ENCODE data around the gene CDC27. TPM values are rescaled to one million over a fixed set of nuclear protein-coding genes. Genes with fewer than 3 reads are reported as not detected.
A peak's percentile ranks its signal among the peaks of the same experiment; 100 is the strongest.
"Not testable (repeated sequence)": the region's sequence is repeated elsewhere in the genome, so short reads cannot be mapped to it uniquely, and the experiment has no call there.

The CDC27 gene
- polyA plus RNA-seq, 3 donors, result 51.0 to 60.8 (median 54.8) TPM

GRCh38 chr17:47099987-47100711, 88.9 kb downstream of the CDC27 start:
- peak; percentile 59 to 86 (median 80) for DNase-seq (ENCODE audit: extremely low read depth in 1 of 11, low read depth in 9 of 11, low spot score in 4 of 11)

DNA sequence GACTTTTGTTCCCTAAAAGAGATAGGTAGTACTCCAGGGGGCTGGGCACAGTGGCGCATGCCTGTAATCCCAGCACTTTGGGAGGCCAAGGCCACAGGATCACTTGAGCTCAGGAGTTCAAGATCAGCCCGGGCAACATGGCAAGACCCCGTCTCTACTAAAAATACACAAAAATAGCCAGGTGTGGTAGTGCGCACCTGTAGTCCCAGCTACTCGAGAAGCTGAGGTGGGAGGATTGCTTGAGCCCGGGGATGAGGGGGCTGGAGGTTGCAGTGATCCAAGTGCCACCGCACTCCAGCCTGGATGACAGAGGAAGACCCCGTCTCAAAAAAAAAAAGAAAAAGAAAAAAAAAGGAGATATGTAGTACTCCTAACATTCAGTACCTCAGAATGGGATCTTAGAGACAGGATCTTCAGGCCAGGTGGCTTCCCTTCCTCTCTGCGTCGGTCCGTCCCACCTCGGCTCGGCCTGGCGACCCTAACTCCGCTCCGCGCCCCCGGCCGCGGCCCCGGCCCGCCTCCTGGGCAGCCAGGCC, 89.6 kb downstream of the CDC27 start:
- DNase-seq (ENCODE audit: extremely low read depth in 1 of 11, low read depth in 9 of 11, low spot score in 4 of 11), result peak in 1 of 11 donors; percentile 3

GRCh38 chr17:47096343-47096742, 92.8 kb downstream of the CDC27 start:
- DNase-seq (ENCODE audit: extremely low read depth in 1 of 11, low read depth in 9 of 11, low spot score in 4 of 11), result no peak

GRCh38 chr17:47095268-47095667, 93.8 kb downstream of the CDC27 start:
- no peak for DNase-seq (ENCODE audit: extremely low read depth in 1 of 11, low read depth in 9 of 11, low spot score in 4 of 11)

DNA sequence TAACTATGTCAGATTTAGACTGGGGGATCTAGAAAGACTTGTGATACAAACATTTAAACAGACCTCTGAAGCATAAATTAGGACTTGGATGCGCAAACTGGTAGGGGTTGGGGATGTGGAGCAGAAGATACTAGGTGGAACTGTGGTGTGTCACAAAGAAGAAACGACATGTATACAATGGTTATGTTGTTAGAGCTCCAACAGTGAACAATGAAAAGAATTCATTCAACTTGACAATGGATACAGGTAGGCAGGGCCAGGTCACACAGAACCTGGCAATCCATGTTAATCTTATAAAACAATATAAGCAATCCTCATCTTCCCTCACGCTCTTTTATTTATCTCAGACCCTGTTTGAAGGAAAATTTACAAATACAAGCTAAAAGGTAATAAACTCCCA, 102.0 kb downstream of the CDC27 start:
- no peak for DNase-seq (ENCODE audit: extremely low read depth in 1 of 11, low read depth in 9 of 11, low spot score in 4 of 11)

DNA sequence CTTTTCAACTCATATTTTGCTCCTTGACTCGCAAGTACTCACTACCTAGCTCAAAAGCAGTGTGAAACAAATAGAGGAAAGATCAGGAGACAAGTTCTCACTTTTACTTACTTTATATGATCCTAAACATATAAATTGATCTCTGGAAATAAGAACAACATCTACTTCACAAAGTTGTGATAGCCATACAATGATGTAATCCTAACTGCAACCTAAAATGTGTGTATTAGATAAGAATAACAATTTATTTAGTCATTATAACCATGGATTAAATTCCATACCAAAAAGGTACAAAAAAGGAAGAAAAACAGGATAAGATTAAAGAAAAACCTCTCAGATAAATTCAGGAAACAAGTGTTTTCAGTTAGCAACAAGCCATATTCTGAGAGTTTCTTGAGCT, 103.4 kb downstream of the CDC27 start:
- DNase-seq (ENCODE audit: extremely low read depth in 1 of 11, low read depth in 9 of 11, low spot score in 4 of 11), result no peak

GRCh38 chr17:47078801-47079200, 110.3 kb downstream of the CDC27 start:
- DNase-seq (ENCODE audit: extremely low read depth in 1 of 11, low read depth in 9 of 11, low spot score in 4 of 11), result no peak

GRCh38 chr17:47077576-47077975, 111.5 kb downstream of the CDC27 start:
- DNase-seq (ENCODE audit: extremely low read depth in 1 of 11, low read depth in 9 of 11, low spot score in 4 of 11), result no peak

GRCh38 chr17:47076171-47076570, 112.9 kb downstream of the CDC27 start:
- DNase-seq (ENCODE audit: extremely low read depth in 1 of 11, low read depth in 9 of 11, low spot score in 4 of 11), result no peak

- not testable (repeated sequence) for DNase-seq (ENCODE audit: extremely low read depth in 1 of 11, low read depth in 9 of 11, low spot score in 4 of 11)
Measured at GRCh38 chr17:47074361-47074760, 114.7 kb downstream of the CDC27 start.

GRCh38 chr17:47073629-47074028, 115.5 kb downstream of the CDC27 start:
- DNase-seq (ENCODE audit: extremely low read depth in 1 of 11, low read depth in 9 of 11, low spot score in 4 of 11), result not testable (repeated sequence)

DNA sequence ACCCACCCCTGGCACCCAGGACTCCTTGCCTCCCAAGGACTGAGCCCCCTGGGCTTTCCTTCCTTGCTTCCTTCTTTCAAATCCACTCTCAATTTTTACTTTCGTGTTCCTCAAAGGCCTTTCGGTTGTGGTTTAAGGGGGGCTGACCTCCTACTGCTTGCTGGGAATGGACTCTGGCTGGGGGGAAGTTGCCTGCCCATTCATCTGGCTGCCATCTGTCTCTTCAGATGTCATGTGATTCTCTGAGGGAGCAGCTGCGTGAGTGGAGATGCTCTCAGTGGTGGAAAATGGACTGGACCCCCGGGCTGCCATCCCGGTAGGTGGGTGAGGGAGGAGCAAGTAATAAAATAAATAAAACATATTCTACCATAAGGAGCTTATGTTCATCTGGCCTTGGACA, 116.2 kb downstream of the CDC27 start:
- no peak for DNase-seq (ENCODE audit: extremely low read depth in 1 of 11, low read depth in 9 of 11, low spot score in 4 of 11)

GRCh38 chr17:47071171-47071570, 117.9 kb downstream of the CDC27 start:
- not testable (repeated sequence) for DNase-seq (ENCODE audit: extremely low read depth in 1 of 11, low read depth in 9 of 11, low spot score in 4 of 11)

DNA sequence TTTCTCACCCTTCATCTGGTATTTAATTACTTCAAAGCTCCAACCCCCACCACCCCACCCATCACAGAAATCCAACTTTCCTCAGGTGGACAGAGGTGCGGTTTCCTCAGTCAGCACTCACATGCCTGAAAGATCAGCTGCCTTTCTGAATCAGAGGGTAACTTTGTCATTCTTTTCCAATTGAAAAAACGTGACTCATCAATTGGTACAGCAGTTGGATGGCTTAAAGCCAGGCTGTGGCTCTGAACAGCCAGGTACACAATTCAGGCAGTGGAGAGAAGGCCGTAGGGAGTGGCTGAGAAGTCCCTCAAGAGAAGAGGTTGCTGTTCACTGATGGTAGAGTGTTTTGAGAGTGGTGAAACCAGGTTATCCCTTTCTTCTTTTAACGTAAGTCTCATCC, 118.8 kb downstream of the CDC27 start:
- DNase-seq (ENCODE audit: extremely low read depth in 1 of 11, low read depth in 9 of 11, low spot score in 4 of 11), result not testable (repeated sequence)

Other genes starting within 250 kb of the CDC27 start
- gene RPRML, start 210.0 kb downstream of the CDC27 start, polyA plus RNA-seq (ENCODE audit: insufficient read length in 3 of 3), result not detected
- gene MYL4, start 20.1 kb upstream of the CDC27 start, polyA plus RNA-seq (ENCODE audit: insufficient read length in 3 of 3), result 1 to 10 TPM; 4.0 to 4.5 (median 4.4) TPM
- gene ITGB3, start 64.5 kb upstream of the CDC27 start, polyA plus RNA-seq (ENCODE audit: insufficient read length in 3 of 3), result 10 to 100 TPM; 17.0 to 19.4 (median 18.6) TPM
- gene EFCAB13, start 134.7 kb upstream of the CDC27 start, polyA plus RNA-seq (ENCODE audit: insufficient read length in 3 of 3), result 10 to 100 TPM in 1 of 3 donors, 1 to 10 TPM in 2; 4.2 to 16.5 (median 7.8) TPM